ENCODE results near the gene DDX27. TPM values are rescaled to one million over a fixed set of nuclear protein-coding genes. Genes with fewer than 3 reads are reported as not detected.

Gene DDX27
- total RNA-seq, 1 donor from 2014 or later = 52.2 TPM

DNA sequence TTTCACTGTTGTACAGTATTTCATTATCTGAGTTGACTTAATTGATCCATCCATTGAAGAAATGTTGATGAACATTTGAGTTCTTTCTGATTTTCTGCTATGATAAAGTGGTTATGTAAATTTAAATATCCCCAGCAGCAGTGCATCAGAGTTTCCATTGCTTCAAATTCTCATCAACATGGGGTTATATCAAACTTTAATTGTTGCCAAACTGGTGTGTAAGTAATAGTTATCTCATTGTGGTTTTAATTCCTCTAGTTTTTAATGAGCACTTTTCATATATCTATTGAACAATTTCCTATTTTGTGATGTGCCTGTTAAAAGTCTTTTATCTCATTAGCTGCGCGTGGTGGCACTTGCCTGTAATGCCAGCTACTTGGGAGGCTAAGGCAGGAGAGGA lies 40.6 kb downstream of the DDX27 start:
- Histone ChIP-seq H3K36me3 (ENCODE audit: control insufficient read depth, insufficient read depth, low read length) (peaks cover 6% of the 10 kb centered on the region), H3K27me3 (ENCODE audit: control insufficient read depth, insufficient read depth, low read length) (no peaks in the 10 kb centered on the region), H3K4me3 (ENCODE audit: low read depth, low read length) (no peak overlapping the region)
- TF ChIP-seq, protein P1, sequence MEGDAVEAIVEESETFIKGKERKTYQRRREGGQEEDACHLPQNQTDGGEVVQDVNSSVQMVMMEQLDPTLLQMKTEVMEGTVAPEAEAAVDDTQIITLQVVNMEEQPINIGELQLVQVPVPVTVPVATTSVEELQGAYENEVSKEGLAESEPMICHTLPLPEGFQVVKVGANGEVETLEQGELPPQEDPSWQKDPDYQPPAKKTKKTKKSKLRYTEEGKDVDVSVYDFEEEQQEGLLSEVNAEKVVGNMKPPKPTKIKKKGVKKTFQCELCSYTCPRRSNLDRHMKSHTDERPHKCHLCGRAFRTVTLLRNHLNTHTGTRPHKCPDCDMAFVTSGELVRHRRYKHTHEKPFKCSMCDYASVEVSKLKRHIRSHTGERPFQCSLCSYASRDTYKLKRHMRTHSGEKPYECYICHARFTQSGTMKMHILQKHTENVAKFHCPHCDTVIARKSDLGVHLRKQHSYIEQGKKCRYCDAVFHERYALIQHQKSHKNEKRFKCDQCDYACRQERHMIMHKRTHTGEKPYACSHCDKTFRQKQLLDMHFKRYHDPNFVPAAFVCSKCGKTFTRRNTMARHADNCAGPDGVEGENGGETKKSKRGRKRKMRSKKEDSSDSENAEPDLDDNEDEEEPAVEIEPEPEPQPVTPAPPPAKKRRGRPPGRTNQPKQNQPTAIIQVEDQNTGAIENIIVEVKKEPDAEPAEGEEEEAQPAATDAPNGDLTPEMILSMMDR (IDR thresholded peaks at IDR 0.05; ENCODE audit: insufficient read depth, low read length, poor library complexity, severe bottlenecking) = no peak
- no peak for DNase-seq (ENCODE audit: low read depth)

DNA sequence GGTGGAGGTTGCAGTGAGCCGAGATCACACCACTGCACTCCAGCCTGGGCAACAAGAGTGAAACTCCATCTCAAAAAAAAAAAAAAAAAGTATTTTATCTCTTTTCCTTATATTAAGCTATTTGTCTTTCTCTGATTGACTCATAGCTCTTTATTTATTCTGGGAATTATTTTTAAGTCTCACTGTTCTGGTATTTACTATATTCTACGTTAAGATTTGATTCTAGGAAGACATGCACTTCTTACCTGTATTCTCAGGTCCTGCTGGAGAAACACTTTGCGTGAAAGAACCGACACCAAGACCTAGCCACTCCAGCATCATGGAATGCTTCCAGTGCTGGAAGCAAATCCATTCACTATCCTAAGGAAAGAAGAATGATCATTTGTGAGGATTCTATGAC lies 41.0 kb downstream of the DDX27 start:
- TF ChIP-seq, protein P1 (IDR thresholded peaks at IDR 0.05; ENCODE audit: insufficient read depth, low read length, poor library complexity, severe bottlenecking) = no peak
- DNase-seq (ENCODE audit: low read depth) = no peak
- Histone ChIP-seq H3K36me3 (ENCODE audit: control insufficient read depth, insufficient read depth, low read length) (peaks cover 6% of the 10 kb centered on the region), H3K27me3 (ENCODE audit: control insufficient read depth, insufficient read depth, low read length) (no peaks in the 10 kb centered on the region), H3K4me3 (ENCODE audit: low read depth, low read length) (no peak overlapping the region)

DNA sequence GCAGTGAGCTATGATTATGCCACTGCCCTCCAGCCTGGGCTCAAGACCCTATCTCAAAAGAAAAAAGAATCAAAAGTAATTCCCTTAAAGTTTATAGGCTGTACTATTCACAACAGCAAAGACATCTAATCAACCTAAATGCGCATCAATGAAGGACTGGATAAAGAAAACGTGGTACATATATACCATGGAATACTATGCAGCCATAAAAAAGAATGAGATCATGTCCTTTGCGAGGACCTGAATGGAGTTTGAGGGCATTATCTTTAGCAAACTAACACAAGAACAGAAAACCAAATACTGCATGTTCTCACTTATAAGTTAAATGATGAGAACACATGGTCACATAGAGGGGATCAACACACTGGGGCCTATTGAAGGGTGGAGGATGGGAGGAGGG lies 42.0 kb downstream of the DDX27 start:
- TF ChIP-seq, protein P1 (IDR thresholded peaks at IDR 0.05; ENCODE audit: insufficient read depth, low read length, poor library complexity, severe bottlenecking) = no peak
- Histone ChIP-seq H3K4me3 (ENCODE audit: low read depth, low read length) (no peak overlapping the region), H3K27me3 (ENCODE audit: control insufficient read depth, insufficient read depth, low read length) (no peaks in the 10 kb centered on the region), H3K36me3 (ENCODE audit: control insufficient read depth, insufficient read depth, low read length) (peaks cover 4% of the 10 kb centered on the region)
- no peak for DNase-seq (ENCODE audit: low read depth)

DNA sequence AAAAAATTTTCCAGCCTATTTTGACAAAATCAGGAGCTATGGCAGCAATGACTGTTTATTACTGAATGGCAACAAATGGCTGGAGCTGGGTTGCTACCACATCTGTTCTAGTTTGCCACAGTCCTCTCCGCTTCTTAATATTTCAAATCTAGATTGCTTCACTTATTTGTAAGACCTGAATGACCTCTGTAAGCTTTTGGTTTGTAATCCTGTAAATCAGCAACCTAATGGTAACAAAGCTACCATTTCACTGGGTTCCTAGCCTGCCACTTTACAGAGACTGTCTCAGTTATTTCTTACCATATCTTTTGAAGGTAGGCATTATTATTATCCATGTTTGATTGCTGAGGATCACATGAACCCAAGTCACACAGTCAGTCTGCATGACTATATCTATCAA lies 43.2 kb downstream of the DDX27 start:
- DNase-seq (ENCODE audit: low read depth) = no peak
- TF ChIP-seq, protein P1 (IDR thresholded peaks at IDR 0.05; ENCODE audit: insufficient read depth, low read length, poor library complexity, severe bottlenecking) = no peak
- Histone ChIP-seq H3K27me3 (ENCODE audit: control insufficient read depth, insufficient read depth, low read length) (no peaks in the 10 kb centered on the region), H3K36me3 (ENCODE audit: control insufficient read depth, insufficient read depth, low read length) (peaks cover 4% of the 10 kb centered on the region), H3K4me3 (ENCODE audit: low read depth, low read length) (no peak overlapping the region)

DNA sequence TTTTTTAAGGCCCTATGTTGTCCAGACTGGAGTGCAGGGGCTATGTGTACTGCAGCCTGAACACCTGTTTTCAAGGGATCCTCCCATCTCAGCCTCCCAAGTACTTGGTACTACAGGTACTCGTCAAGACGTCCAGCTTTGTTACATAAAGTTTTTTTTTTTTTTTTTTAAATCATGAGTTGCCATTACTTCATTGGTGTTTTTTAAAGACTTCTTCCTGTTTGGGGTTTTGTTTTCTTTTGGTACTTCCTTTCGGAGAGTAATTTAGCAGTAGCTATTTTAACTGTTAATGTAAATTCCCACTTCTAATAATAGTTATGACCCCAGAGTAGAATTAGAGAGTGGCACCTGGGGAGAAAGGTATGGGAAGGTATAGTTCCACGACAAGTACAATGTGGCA lies 48.1 kb downstream of the DDX27 start:
- Histone ChIP-seq H3K36me3 (ENCODE audit: control insufficient read depth, insufficient read depth, low read length) (peaks cover 6% of the 10 kb centered on the region), H3K4me3 (ENCODE audit: low read depth, low read length) (no peak overlapping the region), H3K27me3 (ENCODE audit: control insufficient read depth, insufficient read depth, low read length) (no peaks in the 10 kb centered on the region)
- DNase-seq (ENCODE audit: low read depth) = no peak
- TF ChIP-seq, protein P1 (IDR thresholded peaks at IDR 0.05; ENCODE audit: insufficient read depth, low read length, poor library complexity, severe bottlenecking) = no peak

DNA sequence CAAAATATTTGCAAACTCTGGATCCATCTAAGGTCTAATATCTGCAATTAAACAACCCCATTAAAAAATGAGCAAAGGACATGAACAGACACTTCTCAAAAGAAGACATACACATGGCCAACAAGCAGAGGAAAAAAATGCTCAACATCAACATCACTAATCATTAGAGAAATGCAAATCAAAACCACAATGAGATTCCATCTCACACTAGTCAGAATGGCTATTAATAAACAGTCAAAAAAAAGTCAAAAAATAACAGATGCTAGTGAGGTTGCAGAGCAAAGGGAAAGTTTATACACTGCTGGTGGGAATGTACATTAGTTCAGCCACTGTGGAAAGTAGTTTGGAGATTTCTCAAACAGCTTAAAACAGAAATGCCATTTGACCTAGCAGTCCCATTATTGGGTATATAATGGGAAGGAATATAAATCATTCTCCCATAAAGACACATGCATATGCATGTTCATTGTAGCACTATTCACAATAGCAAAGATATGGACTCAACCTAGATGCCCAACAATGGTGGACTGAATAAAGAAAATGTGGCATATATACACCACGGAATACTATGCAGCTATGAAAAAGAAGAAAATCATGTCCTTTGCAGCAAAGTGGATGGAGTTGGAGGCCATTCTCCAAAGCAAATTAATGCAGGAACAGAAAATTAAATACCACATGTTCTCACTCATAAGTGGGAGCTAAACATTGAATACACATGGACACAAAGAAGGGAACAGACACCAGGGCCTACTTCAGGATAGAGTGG lies 49.6 kb downstream of the DDX27 start:
- peaks cover 6% of the 10 kb centered on the region for H3K36me3 ChIP-seq (ENCODE audit: control insufficient read depth, insufficient read depth, low read length)
- H3K4me3 ChIP-seq (ENCODE audit: low read depth, low read length) = no peak overlapping the region
- no peak for DNase-seq (ENCODE audit: low read depth)
- no peaks in the 10 kb centered on the region for H3K27me3 ChIP-seq (ENCODE audit: control insufficient read depth, insufficient read depth, low read length)
- TF ChIP-seq, protein P1 (IDR thresholded peaks at IDR 0.05; ENCODE audit: insufficient read depth, low read length, poor library complexity, severe bottlenecking) = no peak
